Chondrocyte (in vitro differentiated cells): ENCODE data around the gene MAP2K7. TPM values are rescaled to one million over a fixed set of nuclear protein-coding genes. Genes with fewer than 3 reads are reported as not detected.

Experiments used
- DNase-seq: peaks from one replicate; pipeline ENCODE4 v3.0.0; 2021; ENCODE audit warnings: mixed read lengths, low spot score
- H3K27ac Mint-ChIP-seq: one replicate; pipeline ENCODE4 v1.8.0; 2021; ENCODE audit warnings: mild to moderate bottlenecking, moderate library complexity, mixed read lengths; ENCODE audit not compliant: unreplicated experiment
- H3K27me3 Mint-ChIP-seq: 2 replicates; pipeline ENCODE4 v1.8.0; 2021; ENCODE audit warnings: low read depth, mixed read lengths
- H3K36me3 Mint-ChIP-seq: 2 replicates; pipeline ENCODE4 v1.8.0; 2021; ENCODE audit warnings: low read depth, mixed read lengths
- H3K4me1 Mint-ChIP-seq: 2 replicates; pipeline ENCODE4 v1.8.0; 2021; ENCODE audit warnings: low read depth, mild to moderate bottlenecking, mixed read lengths
- H3K4me3 Mint-ChIP-seq: one replicate; pipeline ENCODE4 v1.8.0; 2021; ENCODE audit warnings: mild to moderate bottlenecking, moderate library complexity, mixed read lengths; ENCODE audit not compliant: unreplicated experiment
- H3K9me3 Mint-ChIP-seq: 2 replicates; pipeline ENCODE4 v1.8.0; 2021; ENCODE audit warnings: low read depth, mixed read lengths
- CTCF ChIP-seq: fragments of 200-600 bp; sonication (generic); IDR thresholded peaks from 2 replicates; pipeline ENCODE4 v1.5.0; 2021; ENCODE audit warnings: antibody characterized with exemption, mild to moderate bottlenecking, moderate library complexity
- total RNA-seq: library from RNA; stranded (reverse); gene quantifications from 3 replicates; pipeline ENCODE4 v1.2.1, GENCODE V29; 2021

Gene MAP2K7
- total RNA-seq, 1 donor from 2014 or later, result 24.4 TPM

- Mint-ChIP-seq H3K4me1 (no peaks in the 10 kb centered on the region), H3K9me3 (no peaks in the 10 kb centered on the region), H3K4me3 (no peak overlapping the region), H3K27ac (no peak overlapping the region), H3K36me3 (peaks cover 18% of the 10 kb centered on the region), H3K27me3 (no peaks in the 10 kb centered on the region)
- no peak for DNase-seq
- no peak for TF ChIP-seq CTCF
Observed at GRCh38 chr19:7961920-7962626, 58.4 kb downstream of the MAP2K7 start.

GRCh38 chr19:7962644-7963268, 59.1 kb downstream of the MAP2K7 start:
- no peak overlapping the region for H3K27ac Mint-ChIP-seq
- H3K4me3 Mint-ChIP-seq, result no peak overlapping the region
- no peak for DNase-seq
- no peak for TF ChIP-seq CTCF
- H3K4me1 Mint-ChIP-seq, result no peaks in the 10 kb centered on the region
- peaks cover 22% of the 10 kb centered on the region for H3K36me3 Mint-ChIP-seq
- no peaks in the 10 kb centered on the region for H3K27me3 Mint-ChIP-seq
- no peaks in the 10 kb centered on the region for H3K9me3 Mint-ChIP-seq

GRCh38 chr19:7963566-7963965, 59.9 kb downstream of the MAP2K7 start:
- DNase-seq, result no peak
- no peak overlapping the region for H3K27ac Mint-ChIP-seq
- no peaks in the 10 kb centered on the region for H3K4me1 Mint-ChIP-seq
- TF ChIP-seq CTCF, result no peak
- H3K36me3 Mint-ChIP-seq, result peaks cover 19% of the 10 kb centered on the region
- H3K4me3 Mint-ChIP-seq, result no peak overlapping the region
- H3K27me3 Mint-ChIP-seq, result no peaks in the 10 kb centered on the region
- H3K9me3 Mint-ChIP-seq, result no peaks in the 10 kb centered on the region

Other genes with a start within 250 kb of the MAP2K7 start
- not detected in 3 replicates for gene RETN, start 234.8 kb upstream of the MAP2K7 start, total RNA-seq
- not detected in 3 replicates for gene MCEMP1, start 226.8 kb upstream of the MAP2K7 start, total RNA-seq
- gene TRAPPC5, start 223.0 kb upstream of the MAP2K7 start, total RNA-seq, result 94.3 to 107 TPM (median 97.2 TPM) in 3 replicates
- gene FCER2, start 201.7 kb upstream of the MAP2K7 start, total RNA-seq, result not detected in 3 replicates
- not detected in 3 replicates for gene CLEC4G, start 171.8 kb upstream of the MAP2K7 start, total RNA-seq
- gene CD209, start 156.3 kb upstream of the MAP2K7 start, total RNA-seq, result not detected in 3 replicates
- not detected in 3 replicates for gene CLEC4M, start 140.6 kb upstream of the MAP2K7 start, total RNA-seq
- gene EVI5L, start 73.7 kb upstream of the MAP2K7 start, total RNA-seq, result 27.4 to 30.6 TPM (median 28.4 TPM) in 3 replicates
- gene PRR36, start 29.5 kb upstream of the MAP2K7 start, total RNA-seq, result 0.22 to 0.80 TPM (median 0.38 TPM) in 3 replicates
- gene LRRC8E, start 15.4 kb upstream of the MAP2K7 start, total RNA-seq, result 1.9 to 6.9 TPM (median 4.8 TPM) in 3 replicates
- gene TGFBR3L, start 11.0 kb downstream of the MAP2K7 start, total RNA-seq, result 8.1 to 11.6 TPM (median 11.2 TPM) in 3 replicates
- gene SNAPC2, start 16.5 kb downstream of the MAP2K7 start, total RNA-seq, result 17.1 to 27.9 TPM (median 26.4 TPM) in 3 replicates
- gene CTXN1, start 22.3 kb downstream of the MAP2K7 start, total RNA-seq, result 21.8 to 41.5 TPM (median 36.0 TPM) in 3 replicates
- gene TIMM44, start 39.8 kb downstream of the MAP2K7 start, total RNA-seq, result 47.1 to 75.4 TPM (median 68.0 TPM) in 3 replicates
- gene ELAVL1, start 101.8 kb downstream of the MAP2K7 start, total RNA-seq, result 67.9 to 80.5 TPM (median 71.9 TPM) in 3 replicates
- not detected in 3 replicates for gene CCL25, start 148.9 kb downstream of the MAP2K7 start, total RNA-seq
- gene FBN3, start 245.7 kb downstream of the MAP2K7 start, total RNA-seq, result 0.51 to 1.3 TPM (median 0.57 TPM) in 3 replicates